ENCODE measurements around the gene SLC16A12. TPM values are rescaled to one million over a fixed set of nuclear protein-coding genes. Genes with fewer than 3 reads are reported as not detected.
"Not testable (repeated sequence)": the region's sequence is repeated elsewhere in the genome, so short reads cannot be mapped to it uniquely, and the experiment has no call there.

SLC16A12 gene
- total RNA-seq, 1 donor from 2014 or later: not detected

- DNase-seq (ENCODE audit: low read depth in 2 of 2): no peak
Observed at GRCh38 chr10:89425000-89425399, 110.4 kb downstream of the SLC16A12 start.

GRCh38 chr10:89421018-89421476 is 114.3 kb downstream of the SLC16A12 start:
- no peak for DNase-seq (ENCODE audit: low read depth in 2 of 2)

GRCh38 chr10:89419548-89419947 is 115.8 kb downstream of the SLC16A12 start:
- no peak for DNase-seq (ENCODE audit: low read depth in 2 of 2)

- DNase-seq (ENCODE audit: low read depth in 2 of 2): no peak
Observed at GRCh38 chr10:89416465-89416864, 118.9 kb downstream of the SLC16A12 start.

- DNase-seq (ENCODE audit: low read depth in 2 of 2): peak; percentile 9 to 26
Observed at GRCh38 chr10:89414879-89415821, 120.2 kb downstream of the SLC16A12 start.

GRCh38 chr10:89414146-89414878 is 121.1 kb downstream of the SLC16A12 start, which contains the start of gene IFIT5:
TSS of gene IFIT5 (plus strand) at chr10:89414568. CDS start at chr10:89414799, 231 bp downstream.
- DNase-seq (ENCODE audit: low read depth in 2 of 2): peak; percentile 32 to 70

- no peak for DNase-seq (ENCODE audit: low read depth in 2 of 2)
Observed at GRCh38 chr10:89413398-89413912, 121.9 kb downstream of the SLC16A12 start.

- DNase-seq (ENCODE audit: low read depth in 2 of 2): not testable (repeated sequence)
Observed at GRCh38 chr10:89412276-89412675, 123.1 kb downstream of the SLC16A12 start.

GRCh38 chr10:89411135-89411534 is 124.3 kb downstream of the SLC16A12 start:
- DNase-seq (ENCODE audit: low read depth in 2 of 2): not testable (repeated sequence)

GRCh38 chr10:89410551-89410950 is 124.8 kb downstream of the SLC16A12 start:
- DNase-seq (ENCODE audit: low read depth in 2 of 2): not testable (repeated sequence)

- not testable (repeated sequence) for DNase-seq (ENCODE audit: low read depth in 2 of 2)
Observed at GRCh38 chr10:89409282-89409681, 126.1 kb downstream of the SLC16A12 start.

- not testable (repeated sequence) for DNase-seq (ENCODE audit: low read depth in 2 of 2)
Observed at GRCh38 chr10:89407792-89408191, 127.6 kb downstream of the SLC16A12 start.

GRCh38 chr10:89406178-89406577 is 129.2 kb downstream of the SLC16A12 start:
- DNase-seq (ENCODE audit: low read depth in 2 of 2): not testable (repeated sequence)

- DNase-seq (ENCODE audit: low read depth in 2 of 2): no peak
Observed at GRCh38 chr10:89404104-89405047, 131.0 kb downstream of the SLC16A12 start.

GRCh38 chr10:89403043-89403442 is 132.4 kb downstream of the SLC16A12 start:
- DNase-seq (ENCODE audit: low read depth in 2 of 2): no peak

GRCh38 chr10:89399956-89400355 is 135.4 kb downstream of the SLC16A12 start:
- DNase-seq (ENCODE audit: low read depth in 2 of 2): no peak

GRCh38 chr10:89398003-89398749 is 137.2 kb downstream of the SLC16A12 start:
- DNase-seq (ENCODE audit: low read depth in 2 of 2): no peak

- no peak for DNase-seq (ENCODE audit: low read depth in 2 of 2)
Observed at GRCh38 chr10:89395141-89395540, 140.3 kb downstream of the SLC16A12 start.

GRCh38 chr10:89393898-89394297 is 141.5 kb downstream of the SLC16A12 start:
- DNase-seq (ENCODE audit: low read depth in 2 of 2): no peak

- no peak for DNase-seq (ENCODE audit: low read depth in 2 of 2)
Observed at GRCh38 chr10:89392974-89393373, 142.4 kb downstream of the SLC16A12 start.
